K562 (cell line): ENCODE data around the gene REC8. TPM values are rescaled to one million over a fixed set of nuclear protein-coding genes. Genes with fewer than 3 reads are reported as not detected.

Source experiments
- ATAC-seq: fragments of 200-7000 bp; cut with Tn5 transposase; 3 replicates; pipeline ENCODE4 v1.9.1; 2020; ENCODE audit warnings: moderate library complexity
- BruUV-seq: library from RNA; stranded (reverse); fragments of 400-500 nt; replicated peaks from 2 replicates; lab custom pipeline; 2021; lab: Mats Ljungman, UMichigan
- CTCF ChIA-PET: fragments of 300-600 bp; formaldehyde crosslinking; extraction: SDS; loops from one replicate; lab custom pipeline; 2021; ENCODE audit warnings: low intra/inter-chr PET ratio; lab: Yijun Ruan, JAX
- POLR2A ChIA-PET: fragments of 300-600, 350-650 bp; sonication (Branson Sonifier 250); formaldehyde crosslinking; extraction: SDS; loops from one replicate; lab custom pipeline; 2021; ENCODE audit warnings: antibody characterized with exemption, inconsistent platforms; lab: Yijun Ruan, JAX
- DNase-seq, 4 experiments: peaks; one replicate each; pipeline versions ENCODE4 v3.0.0 to v3.0.0-alpha.2; 2011 to 2018; ENCODE audit warnings: low spot score in 3 of 4, mixed read lengths in 3 of 4; ENCODE audit errors: extremely low read depth in 1 of 4
- FAIRE-seq: peaks from 2 replicates; lab custom pipeline; 2011; peaks lifted over from hg19 to GRCh38; lab: Jason Lieb, UNC
- H2AFZ ChIP-seq: 2 replicates; pipeline ENCODE4 v1.6.0; 2011; ENCODE audit warnings: low read depth, low read length, control low read depth, inconsistent platforms
- H3K27ac ChIP-seq: fragments of 200-600 bp; 3 replicates; pipeline ENCODE4 v1.8.0; 2011; ENCODE audit warnings: low read depth, mild to moderate bottlenecking, control low read depth, inconsistent platforms, low read length, moderate library complexity, mixed read lengths; ENCODE audit errors: extremely low read depth
- H3K27me3 ChIP-seq, 2 experiments: fragments of 300-600 bp in 1 of 2; 2 replicates in 1 of 2; 3 replicates in 1 of 2; pipeline versions ENCODE4 v1.6.0 to v1.8.0; 2011; ENCODE audit warnings: inconsistent platforms in 2 of 2, low read length in 2 of 2, mild to moderate bottlenecking in 1 of 2, mixed read lengths in 1 of 2, moderate library complexity in 1 of 2; ENCODE audit not compliant: control insufficient read depth in 2 of 2, insufficient read depth in 2 of 2
- H3K36me3 ChIP-seq: fragments of 300-600 bp; 3 replicates; pipeline ENCODE4 v1.8.0; 2011; ENCODE audit warnings: mild to moderate bottlenecking, low read length, inconsistent platforms; ENCODE audit not compliant: control insufficient read depth, insufficient read depth
- H3K4me1 ChIP-seq, 2 experiments: fragments of 200-600 bp in 1 of 2; replicated peaks in 1 of 2; 2 replicates in 1 of 2; 3 replicates in 1 of 2; pipeline versions ENCODE4 v1.5.1 to v1.8.0; 2011; ENCODE audit warnings: inconsistent platforms in 2 of 2, low read length in 2 of 2, mild to moderate bottlenecking in 1 of 2, mixed read lengths in 1 of 2, moderate library complexity in 1 of 2; ENCODE audit not compliant: control insufficient read depth in 2 of 2, insufficient read depth in 2 of 2
- H3K4me2 ChIP-seq: 2 replicates; pipeline ENCODE4 v1.6.1; 2011; ENCODE audit warnings: low read length, control low read depth, inconsistent platforms, mixed read lengths; ENCODE audit not compliant: insufficient read depth
- H3K4me3 ChIP-seq: fragments of 200-600 bp; sonication (generic), shearing (Covaris generic); 2 replicates; pipeline ENCODE4 v1.5.1; 2016; ENCODE audit warnings: control low read depth, inconsistent platforms
- H3K79me2 ChIP-seq: fragments of 200-600 bp; 3 replicates; pipeline ENCODE4 v1.8.0; 2011; ENCODE audit warnings: low read length, inconsistent platforms; ENCODE audit not compliant: control insufficient read depth, insufficient read depth
- H3K9ac ChIP-seq, 2 experiments: 2 replicates each; pipeline versions ENCODE4 v1.6.0 to v1.6.1; 2011; ENCODE audit warnings: low read depth in 2 of 2, low read length in 2 of 2, control low read depth in 1 of 2, inconsistent platforms in 1 of 2, mild to moderate bottlenecking in 1 of 2, mixed read lengths in 1 of 2; ENCODE audit not compliant: insufficient read depth in 1 of 2
- H3K9me1 ChIP-seq: one replicate; pipeline ENCODE4 v1.6.0; 2011; ENCODE audit warnings: inconsistent platforms, mild to moderate bottlenecking, low read length, moderate library complexity; ENCODE audit not compliant: control insufficient read depth, insufficient read depth
- H3K9me3 ChIP-seq: replicated peaks from 2 replicates; pipeline ENCODE4 v1.5.1; 2011; ENCODE audit warnings: low read depth, low read length, inconsistent platforms; ENCODE audit not compliant: control insufficient read depth, insufficient read depth
- H4K20me1 ChIP-seq: replicated peaks from 2 replicates; pipeline ENCODE4 v1.6.1; 2011; ENCODE audit warnings: low read length, inconsistent platforms, mixed read lengths; ENCODE audit not compliant: control insufficient read depth, insufficient read depth
- HBP1 ChIP-seq: fragments of 450-650 bp; formaldehyde crosslinking; IDR thresholded peaks from 2 replicates; pipeline ENCODE4 v1.4.0; 2022; ENCODE audit warnings: missing genetic modification characterization
- NR2C2 ChIP-seq, 2 experiments: fragments of 200-800 bp in 1 of 2; sonication (Bioruptor generic) in 1 of 2; sonication (generic) in 1 of 2; formaldehyde crosslinking in 1 of 2; IDR thresholded peaks; 2 replicates each; pipeline versions ENCODE4 v1.6.1 to v1.8.0; 2016 to 2022; ENCODE audit warnings: mild to moderate bottlenecking in 1 of 2, missing compliant biosample characterization in 1 of 2, missing genetic modification characterization in 1 of 2, missing genetic modification reagents in 1 of 2
- RBM39 ChIP-seq: fragments of 200-400 bp; formaldehyde crosslinking; optimal IDR thresholded peaks from 2 replicates; pipeline ENCODE3; 2018; ENCODE audit warnings: low read depth, low read length
- ZNF77 ChIP-seq: fragments of 250-450 bp; sonication (Bioruptor Pico); IDR thresholded peaks from 2 replicates; pipeline ENCODE4 v1.5.0; 2020
- WGBS: fragments of 100-300 bp; shearing (Covaris generic); methylation state at CpG from one replicate; pipeline ENCODE4 v1.1.6; 2016; ENCODE audit warnings: low coverage, mixed read lengths; ENCODE audit not compliant: insufficient coverage; ENCODE audit errors: missing lambda C conversion rate; 5-methylcytosine and 5-hydroxymethylcytosine counted together
- in situ Hi-C: fragments of 300-500 bp; cut with MboI; formaldehyde crosslinking; loops from 4 replicates; pipeline ENCODE4 v1.15.0; 2018; ENCODE audit warnings: inconsistent platforms, mixed read lengths
- intact Hi-C: fragments of 100-400 bp; cut with micrococcal nuclease; formaldehyde crosslinking; loops from 2 replicates; pipeline ENCODE4 v1.14.2; 2022
- polyA plus RNA-seq, 8 experiments: library from polyadenylated mRNA; depleted of rRNA in 4 of 8; stranded (reverse) in 5 of 8; unstranded in 3 of 8; fragments of >200 nt; fragmentation: Nextera tagmentation in 2 of 8; fragmentation: Illumina TruSeq in 1 of 8; extraction: Ambion mirVana in 2 of 8; extraction: Trizol in 1 of 8; gene quantifications; 2 replicates each; pipeline versions ENCODE4 v1.2.1 to v1.2.3, GENCODE V29; 2011 to 2014; ENCODE audit warnings: inconsistent platforms in 1 of 8, missing spikeins in 1 of 8
- total RNA-seq, 7 experiments: library from RNA; depleted of rRNA in 6 of 7; stranded (reverse); fragments of >200 nt in 6 of 7; fragmentation: Illumina TruSeq in 2 of 7; extraction: Trizol in 2 of 7; gene quantifications; 2 replicates each; pipeline versions ENCODE4 v1.2.1 to v1.2.3, GENCODE V29; 2011 to 2021; ENCODE audit warnings: low replicate concordance in 1 of 7

REC8 gene
- total and polyA plus RNA-seq, 9 of the 15 experiments (the other 6 are each of a cell fraction or from before 2014, with no cell fraction given) = 0.11 to 2.5 (median 0.85) TPM

GRCh38 chr14:24189059-24189375 lies 17.1 kb downstream of the REC8 start:
- no peaks in the 10 kb centered on the region for H3K27me3 ChIP-seq
- CTCF ChIA-PET = no interaction called here
- ATAC-seq (no peak), FAIRE-seq (no peak)
- H3K4me1 ChIP-seq = peaks cover 0 to 21% of the 10 kb centered on the region in 2 experiments; a peak in 3 of 5 replicates
- peaks cover 66% of the 10 kb centered on the region; the same call in 2 of the 3 replicates for H3K36me3 ChIP-seq
- H3K27ac ChIP-seq = no peak overlapping the region; the same call in 2 of the 3 replicates
- intact Hi-C loops = no loop called here
- H4K20me1 ChIP-seq = peaks cover 9% of the 10 kb centered on the region; the same call in 1 of the 2 replicates
- H3K9me3 ChIP-seq = no peaks in the 10 kb centered on the region
- H3K9me1 ChIP-seq = peaks cover 3% of the 10 kb centered on the region
- H3K4me3 ChIP-seq = peak overlapping the region; percentile 71; the same call in 1 of the 2 replicates
- H2AFZ ChIP-seq = peak overlapping the region; percentile 11; the same call in 1 of the 2 replicates
- POLR2A ChIA-PET = interaction anchor here (0.6 to 1.3 kb wide), 8 partner anchors 10 to 111 kb away, joined by 3 to 9 read pairs (median 4); partner anchors contain the start of genes DHRS1, IRF9, NOP9 and TINF2
- peaks cover 25% of the 10 kb centered on the region for H3K79me2 ChIP-seq
- TF ChIP-seq ZNF77 (CRISPR knock-in tag) = no peak
- TF ChIP-seq RBM39 = no peak
- no peak for TF ChIP-seq NR2C2 (CRISPR knock-in tag; IDR thresholded peaks at IDR 0.05)
- peak; percentile 9; the same call in 1 of the 2 replicates for TF ChIP-seq NR2C2 (tag; IDR thresholded peaks at IDR 0.05)
- TF ChIP-seq HBP1 (CRISPR knock-in tag) = no peak
- TF ChIP-seq, all 486 proteins: peak for 1
- in situ Hi-C loops = no loop called here
- Histone ChIP-seq H3K4me2 (peak overlapping the region; percentile 87; the same call in 1 of the 2 replicates), H3K9ac (peak overlapping the region in 1 of 2 experiments; percentile 38; a peak in 2 of 4 replicates)
- WGBS = 0% methylated on average over 1 of the region's 3 CpGs
- no TSS peak for BruUV-seq
- DNase-seq = no peak
